Prostate gland (tissue), 2 donors: ENCODE results near the gene NEDD4. TPM values are rescaled to one million over a fixed set of nuclear protein-coding genes. Genes with fewer than 3 reads are reported as not detected.
"Not testable (repeated sequence)": the region's sequence is repeated elsewhere in the genome, so short reads cannot be mapped to it uniquely, and the experiment has no call there.

Experiments used
- DNase-seq: peaks from one replicate; pipeline ENCODE4 v3.0.0-alpha.2; 2019; ENCODE audit warnings: low spot score
- H3K27ac ChIP-seq, 2 donors: fragments of 200-600 bp; sonication (generic); 2 replicates each; pipeline ENCODE4 v1.5.1; 2017 to 2019
- H3K27me3 ChIP-seq: fragments of 200-600 bp; sonication (generic); replicated peaks from 2 replicates; pipeline ENCODE4 v1.5.1; 2019; ENCODE audit not compliant: insufficient read depth
- H3K36me3 ChIP-seq, 2 donors: fragments of 200-600 bp; sonication (generic); 1 replicate in 1 of 2; 2 replicates in 1 of 2; pipeline versions ENCODE4 v1.5.1 to v1.8.1; 2017 to 2019
- H3K4me1 ChIP-seq: fragments of 200-600 bp; sonication (generic); replicated peaks from 2 replicates; pipeline ENCODE4 v1.5.1; 2019
- H3K4me3 ChIP-seq, 2 donors: fragments of 200-600 bp; sonication (generic); 2 replicates each; pipeline ENCODE4 v1.5.1; 2017 to 2019
- H3K9me3 ChIP-seq: fragments of 200-600 bp; sonication (generic); 2 replicates; pipeline ENCODE4 v1.5.1; 2017
- CTCF ChIP-seq, 4 experiments: fragments of 200-600 bp in 2 of 4; fragments of 450-650 bp in 2 of 4; sonication (generic) in 2 of 4; IDR thresholded peaks; 1 replicate in 3 of 4; 2 replicates in 1 of 4; pipeline ENCODE4 v1.5.1; 2016 to 2019; ENCODE audit warnings: antibody characterized with exemption in 4 of 4, mild to moderate bottlenecking in 2 of 4, moderate library complexity in 2 of 4
- POLR2A ChIP-seq: fragments of 450-650 bp; IDR thresholded peaks from one replicate; pipeline ENCODE4 v1.6.1; 2016; ENCODE audit warnings: antibody characterized with exemption, mild to moderate bottlenecking
- POLR2AphosphoS5 ChIP-seq: sonication (generic); formaldehyde crosslinking; IDR thresholded peaks from one replicate; pipeline ENCODE4 v1.6.1; 2017; ENCODE audit warnings: antibody characterized with exemption
- WGBS: methylation state at CpG from one replicate; pipeline ENCODE4 v1.1.5; 2018; 5-methylcytosine and 5-hydroxymethylcytosine counted together
- intact Hi-C: fragments of 100-400 bp; cut with DNase I; formaldehyde crosslinking; loops from one replicate; pipeline ENCODE4 v1.14.2; 2022
- total RNA-seq, 2 donors: library from RNA; depleted of rRNA; stranded (reverse); fragments of >200 nt; gene quantifications; one replicate each; pipeline ENCODE4 v1.1.0, GENCODE V29; 2016

The NEDD4 gene
- total RNA-seq, 2 donors from 2014 or later: 9.5 to 14.8 TPM

GRCh38 chr15:55954862-55955605 lies 38.4 kb downstream of the NEDD4 start:
- H3K9me3 ChIP-seq: no peaks in the 10 kb centered on the region
- intact Hi-C loops: no loop called here
- no peaks in the 10 kb centered on the region for H3K27me3 ChIP-seq
- H3K36me3 ChIP-seq: no peaks in the 10 kb centered on the region
- no peak for TF ChIP-seq POLR2AphosphoS5
- TF ChIP-seq CTCF (IDR thresholded peaks at IDR 0.05): no peak
- TF ChIP-seq POLR2A: no peak
- no peaks in the 10 kb centered on the region for H3K4me1 ChIP-seq
- no peak overlapping the region for H3K27ac ChIP-seq
- no peak for DNase-seq
- 95% methylated on average over 6 of the region's 6 CpGs for WGBS
- no peak overlapping the region for H3K4me3 ChIP-seq

- H3K27ac ChIP-seq, intact Hi-C loops, DNase-seq, H3K9me3 ChIP-seq, H3K36me3 ChIP-seq, H3K27me3 ChIP-seq, H3K4me1 ChIP-seq, H3K4me3 ChIP-seq: not testable (repeated sequence)
- WGBS: 96% methylated on average over 14 of the region's 14 CpGs
Measured at GRCh38 chr15:55952501-55953274, 40.7 kb downstream of the NEDD4 start.

GRCh38 chr15:55944606-55945005 lies 48.8 kb downstream of the NEDD4 start:
- H3K27ac ChIP-seq, H3K36me3 ChIP-seq, H3K27me3 ChIP-seq, H3K4me1 ChIP-seq, H3K4me3 ChIP-seq, DNase-seq, intact Hi-C loops, H3K9me3 ChIP-seq: not testable (repeated sequence)
- WGBS: 88% methylated on average over 2 of the region's 2 CpGs

- Histone ChIP-seq H3K4me1 (no peaks in the 10 kb centered on the region), H3K9me3 (no peaks in the 10 kb centered on the region), H3K36me3 (peaks cover 0 to 2% of the 10 kb centered on the region in 2 donors), H3K4me3 (no peak overlapping the region), H3K27me3 (no peaks in the 10 kb centered on the region), H3K27ac (no peak overlapping the region)
- intact Hi-C loops: no loop called here
- WGBS: 85% methylated on average over 4 of the region's 4 CpGs
- DNase-seq: no peak
- no peak for TF ChIP-seq POLR2A
- no peak for TF ChIP-seq CTCF (IDR thresholded peaks at IDR 0.05)
- no peak for TF ChIP-seq POLR2AphosphoS5
Measured at GRCh38 chr15:55942332-55942731, 51.1 kb downstream of the NEDD4 start.

GRCh38 chr15:55937040-55937439 lies 56.4 kb downstream of the NEDD4 start:
- intact Hi-C loops: no loop called here
- TF ChIP-seq POLR2A (no peak), POLR2AphosphoS5 (no peak), CTCF (IDR thresholded peaks at IDR 0.05) (no peak)
- Histone ChIP-seq H3K36me3 (peaks cover 0 to 2% of the 10 kb centered on the region in 2 donors), H3K4me3 (no peak overlapping the region), H3K27ac (no peak overlapping the region), H3K9me3 (no peaks in the 10 kb centered on the region), H3K4me1 (no peaks in the 10 kb centered on the region), H3K27me3 (no peaks in the 10 kb centered on the region)
- DNase-seq: no peak
- WGBS: 22% methylated on average over 6 of the region's 6 CpGs

- DNase-seq: no peak
- WGBS: 78% methylated on average over 4 of the region's 4 CpGs
- Histone ChIP-seq H3K36me3 (no peaks in the 10 kb centered on the region), H3K4me3 (no peak overlapping the region), H3K27me3 (no peaks in the 10 kb centered on the region), H3K9me3 (no peaks in the 10 kb centered on the region), H3K4me1 (no peaks in the 10 kb centered on the region), H3K27ac (no peak overlapping the region)
- intact Hi-C loops: no loop called here
- no peak for TF ChIP-seq POLR2AphosphoS5
- TF ChIP-seq CTCF (IDR thresholded peaks at IDR 0.05): no peak
- no peak for TF ChIP-seq POLR2A
Measured at GRCh38 chr15:55928955-55929354, 64.5 kb downstream of the NEDD4 start.
